Measurements from ENCODE around the gene CNIH1.

The CNIH1 gene

GRCh38 chr14:54486685-54487084 is 45.5 kb upstream of the CNIH1 start:
- no CpG with 5 or more reads among the region's 1 CpG for WGBS, 2 donors (ENCODE audit: extremely low coverage in 2 of 2, insufficient read length in 2 of 2, insufficient replicate concordance in 1 of 2)
- H2BK12ac ChIP-seq (ENCODE audit: low read length): no peak overlapping the region
- peaks cover 3 to 36% of the 10 kb centered on the region in 2 donors for H3K36me3 ChIP-seq (replicated peaks in 1 of 2; ENCODE audit: control insufficient read depth in 2 of 2, insufficient read depth in 2 of 2, low read length in 2 of 2)
- DNase-seq (ENCODE audit: low spot score): no peak
- H2BK5ac ChIP-seq (ENCODE audit: low read length): no peak overlapping the region
- no peak overlapping the region for H3K4me3 ChIP-seq (ENCODE audit: low read length in 2 of 2)
- no peak overlapping the region for H3K14ac ChIP-seq (ENCODE audit: low read length)
- no peak overlapping the region for H3K23ac ChIP-seq (ENCODE audit: low read depth, low read length, poor library complexity)
- H3K4ac ChIP-seq (ENCODE audit: low read length): no peak overlapping the region
- H3K18ac ChIP-seq (ENCODE audit: low read length): no peak overlapping the region
- H2BK120ac ChIP-seq (ENCODE audit: low read depth, low read length): no peak overlapping the region
- no peak overlapping the region for H3K4me2 ChIP-seq (ENCODE audit: insufficient read depth, low read length, poor library complexity, severe bottlenecking)
- H2BK15ac ChIP-seq (ENCODE audit: low read length): no peak overlapping the region
- H4K91ac ChIP-seq (ENCODE audit: low read depth, low read length, poor library complexity): no peak overlapping the region
- H3K27me3 ChIP-seq (ENCODE audit: control insufficient read depth in 3 of 3, insufficient read depth in 3 of 3, low read depth in 1 of 3, low read length in 3 of 3): no peaks in the 10 kb centered on the region
- H3K79me1 ChIP-seq (ENCODE audit: low read depth, low read length): no peaks in the 10 kb centered on the region
- H3K27ac ChIP-seq (replicated peaks; ENCODE audit: low read length): no peak overlapping the region
- H4K8ac ChIP-seq (ENCODE audit: low read depth, low read length): no peak overlapping the region
- H3K9me3 ChIP-seq (replicated peaks in 1 of 2; ENCODE audit: control insufficient read depth in 2 of 2, insufficient read depth in 1 of 2, low read depth in 1 of 2, low read length in 2 of 2): peaks cover 0 to 13% of the 10 kb centered on the region in 2 donors
- H3K9ac ChIP-seq (ENCODE audit: low read depth, low read length, poor library complexity): no peak overlapping the region
- H2AK5ac ChIP-seq (ENCODE audit: low read depth, low read length): no peak overlapping the region
- H2AFZ ChIP-seq (ENCODE audit: low read length): no peak overlapping the region
- peaks cover 0 to 4% of the 10 kb centered on the region in 2 donors for H3K4me1 ChIP-seq (ENCODE audit: control insufficient read depth in 2 of 2, insufficient read depth in 1 of 2, low read depth in 1 of 2, low read length in 2 of 2)

GRCh38 chr14:54483846-54484245 is 42.7 kb upstream of the CNIH1 start:
- H3K4me2 ChIP-seq (ENCODE audit: insufficient read depth, low read length, poor library complexity, severe bottlenecking): no peak overlapping the region
- no peak overlapping the region for H3K23ac ChIP-seq (ENCODE audit: low read depth, low read length, poor library complexity)
- no peak for DNase-seq (ENCODE audit: low spot score)
- no peak overlapping the region for H3K27ac ChIP-seq (replicated peaks; ENCODE audit: low read length)
- H2BK15ac ChIP-seq (ENCODE audit: low read length): no peak overlapping the region
- H3K14ac ChIP-seq (ENCODE audit: low read length): no peak overlapping the region
- no peak overlapping the region for H4K8ac ChIP-seq (ENCODE audit: low read depth, low read length)
- no peak overlapping the region for H2BK120ac ChIP-seq (ENCODE audit: low read depth, low read length)
- H3K4me1 ChIP-seq (ENCODE audit: control insufficient read depth in 2 of 2, insufficient read depth in 1 of 2, low read depth in 1 of 2, low read length in 2 of 2): no peaks in the 10 kb centered on the region
- no peak overlapping the region for H3K4me3 ChIP-seq (ENCODE audit: low read length in 2 of 2)
- no peak overlapping the region for H2AK5ac ChIP-seq (ENCODE audit: low read depth, low read length)
- H3K9me3 ChIP-seq (replicated peaks in 1 of 2; ENCODE audit: control insufficient read depth in 2 of 2, insufficient read depth in 1 of 2, low read depth in 1 of 2, low read length in 2 of 2): peaks cover 0 to 13% of the 10 kb centered on the region in 2 donors
- no peak overlapping the region for H3K18ac ChIP-seq (ENCODE audit: low read length)
- no peak overlapping the region for H3K9ac ChIP-seq (ENCODE audit: low read depth, low read length, poor library complexity)
- H3K4ac ChIP-seq (ENCODE audit: low read length): no peak overlapping the region
- H3K27me3 ChIP-seq (ENCODE audit: control insufficient read depth in 3 of 3, insufficient read depth in 3 of 3, low read depth in 1 of 3, low read length in 3 of 3): no peaks in the 10 kb centered on the region
- peaks cover 3 to 64% of the 10 kb centered on the region in 2 donors for H3K36me3 ChIP-seq (replicated peaks in 1 of 2; ENCODE audit: control insufficient read depth in 2 of 2, insufficient read depth in 2 of 2, low read length in 2 of 2)
- no peak overlapping the region for H2BK12ac ChIP-seq (ENCODE audit: low read length)
- H3K79me1 ChIP-seq (ENCODE audit: low read depth, low read length): no peaks in the 10 kb centered on the region
- no peak overlapping the region for H4K91ac ChIP-seq (ENCODE audit: low read depth, low read length, poor library complexity)
- no peak overlapping the region for H2AFZ ChIP-seq (ENCODE audit: low read length)
- no peak overlapping the region for H2BK5ac ChIP-seq (ENCODE audit: low read length)

- no peak overlapping the region for H3K18ac ChIP-seq (ENCODE audit: low read length)
- peaks cover 5 to 70% of the 10 kb centered on the region in 2 donors for H3K36me3 ChIP-seq (replicated peaks in 1 of 2; ENCODE audit: control insufficient read depth in 2 of 2, insufficient read depth in 2 of 2, low read length in 2 of 2)
- no peak overlapping the region for H3K14ac ChIP-seq (ENCODE audit: low read length)
- H2BK12ac ChIP-seq (ENCODE audit: low read length): no peak overlapping the region
- H3K79me1 ChIP-seq (ENCODE audit: low read depth, low read length): no peaks in the 10 kb centered on the region
- WGBS, 2 donors (ENCODE audit: extremely low coverage in 2 of 2, insufficient read length in 2 of 2, insufficient replicate concordance in 1 of 2): no CpG with 5 or more reads among the region's 8 CpGs
- H3K9me3 ChIP-seq (replicated peaks in 1 of 2; ENCODE audit: control insufficient read depth in 2 of 2, insufficient read depth in 1 of 2, low read depth in 1 of 2, low read length in 2 of 2): peaks cover 0 to 13% of the 10 kb centered on the region in 2 donors
- no peak overlapping the region for H3K4me3 ChIP-seq (ENCODE audit: low read length in 2 of 2)
- no peak overlapping the region for H4K8ac ChIP-seq (ENCODE audit: low read depth, low read length)
- no peaks in the 10 kb centered on the region for H3K27me3 ChIP-seq (ENCODE audit: control insufficient read depth in 3 of 3, insufficient read depth in 3 of 3, low read depth in 1 of 3, low read length in 3 of 3)
- H4K91ac ChIP-seq (ENCODE audit: low read depth, low read length, poor library complexity): no peak overlapping the region
- no peak overlapping the region for H2BK5ac ChIP-seq (ENCODE audit: low read length)
- H3K4ac ChIP-seq (ENCODE audit: low read length): no peak overlapping the region
- DNase-seq (ENCODE audit: low spot score): no peak
- H3K27ac ChIP-seq (replicated peaks; ENCODE audit: low read length): no peak overlapping the region
- H3K23ac ChIP-seq (ENCODE audit: low read depth, low read length, poor library complexity): no peak overlapping the region
- H2AFZ ChIP-seq (ENCODE audit: low read length): no peak overlapping the region
- no peak overlapping the region for H3K9ac ChIP-seq (ENCODE audit: low read depth, low read length, poor library complexity)
- H2BK15ac ChIP-seq (ENCODE audit: low read length): no peak overlapping the region
- H3K4me2 ChIP-seq (ENCODE audit: insufficient read depth, low read length, poor library complexity, severe bottlenecking): no peak overlapping the region
- H2AK5ac ChIP-seq (ENCODE audit: low read depth, low read length): no peak overlapping the region
- no peak overlapping the region for H2BK120ac ChIP-seq (ENCODE audit: low read depth, low read length)
- no peaks in the 10 kb centered on the region for H3K4me1 ChIP-seq (ENCODE audit: control insufficient read depth in 2 of 2, insufficient read depth in 1 of 2, low read depth in 1 of 2, low read length in 2 of 2)
Measured at GRCh38 chr14:54483073-54483745, 42.0 kb upstream of the CNIH1 start.

- Histone ChIP-seq H4K91ac (ENCODE audit: low read depth, low read length, poor library complexity) (no peak overlapping the region), H3K4ac (ENCODE audit: low read length) (no peak overlapping the region), H2BK120ac (ENCODE audit: low read depth, low read length) (no peak overlapping the region), H4K8ac (ENCODE audit: low read depth, low read length) (no peak overlapping the region), H3K4me1 (ENCODE audit: control insufficient read depth in 2 of 2, insufficient read depth in 1 of 2, low read depth in 1 of 2, low read length in 2 of 2) (no peaks in the 10 kb centered on the region), H3K4me3 (ENCODE audit: low read length in 2 of 2) (no peak overlapping the region), H2AK5ac (ENCODE audit: low read depth, low read length) (no peak overlapping the region), H2BK5ac (ENCODE audit: low read length) (no peak overlapping the region), H3K14ac (ENCODE audit: low read length) (no peak overlapping the region), H3K27me3 (ENCODE audit: control insufficient read depth in 3 of 3, insufficient read depth in 3 of 3, low read depth in 1 of 3, low read length in 3 of 3) (no peaks in the 10 kb centered on the region), H2BK12ac (ENCODE audit: low read length) (no peak overlapping the region), H3K18ac (ENCODE audit: low read length) (no peak overlapping the region), H3K27ac (replicated peaks; ENCODE audit: low read length) (no peak overlapping the region), H3K9me3 (replicated peaks in 1 of 2; ENCODE audit: control insufficient read depth in 2 of 2, insufficient read depth in 1 of 2, low read depth in 1 of 2, low read length in 2 of 2) (peaks cover 0 to 10% of the 10 kb centered on the region in 2 donors), H2AFZ (ENCODE audit: low read length) (no peak overlapping the region), H3K23ac (ENCODE audit: low read depth, low read length, poor library complexity) (no peak overlapping the region), H2BK15ac (ENCODE audit: low read length) (no peak overlapping the region), H3K4me2 (ENCODE audit: insufficient read depth, low read length, poor library complexity, severe bottlenecking) (no peak overlapping the region), H3K79me1 (ENCODE audit: low read depth, low read length) (no peaks in the 10 kb centered on the region), H3K9ac (ENCODE audit: low read depth, low read length, poor library complexity) (no peak overlapping the region), H3K36me3 (replicated peaks in 1 of 2; ENCODE audit: control insufficient read depth in 2 of 2, insufficient read depth in 2 of 2, low read length in 2 of 2) (peaks cover 5 to 82% of the 10 kb centered on the region in 2 donors)
- no peak for DNase-seq (ENCODE audit: low spot score)
- no CpG with 5 or more reads among the region's 2 CpGs for WGBS, 2 donors (ENCODE audit: extremely low coverage in 2 of 2, insufficient read length in 2 of 2, insufficient replicate concordance in 1 of 2)
Measured at GRCh38 chr14:54481695-54482094, 40.5 kb upstream of the CNIH1 start.
